HepG2 (cell line): Measurements from ENCODE around the gene CCR3. TPM values are rescaled to one million over a fixed set of nuclear protein-coding genes. Genes with fewer than 3 reads are reported as not detected.

Source experiments
- ELF1 ChIP-seq: sonication (generic); formaldehyde crosslinking; IDR thresholded peaks from 2 replicates; pipeline ENCODE4 v1.4.0; 2020; ENCODE audit warnings: missing genetic modification reagents
- ELF3 ChIP-seq: IDR thresholded peaks from 2 replicates; pipeline ENCODE4 v1.6.1; 2016; ENCODE audit warnings: missing genetic modification reagents, missing compliant biosample characterization
- GTF2F1 ChIP-seq: fragments of 150-350 bp; IDR thresholded peaks from 2 replicates; pipeline ENCODE4 v1.6.1; 2014; ENCODE audit warnings: low read length
- KLF11 ChIP-seq: IDR thresholded peaks from 2 replicates; pipeline ENCODE4 v1.6.1; 2016; ENCODE audit warnings: missing compliant biosample characterization
- MEIS1 ChIP-seq: sonication (generic); formaldehyde crosslinking; IDR thresholded peaks from 2 replicates; pipeline ENCODE4 v1.9.0; 2021; ENCODE audit warnings: mild to moderate bottlenecking, missing genetic modification reagents, moderate library complexity, borderline replicate concordance
- SCMH1 ChIP-seq: sonication (generic); formaldehyde crosslinking; IDR thresholded peaks from 2 replicates; pipeline ENCODE4 v1.9.0; 2021; ENCODE audit warnings: missing genetic modification reagents, mild to moderate bottlenecking, borderline replicate concordance
- STAG1 ChIP-seq: sonication (generic); formaldehyde crosslinking; IDR thresholded peaks from 2 replicates; pipeline ENCODE4 v1.4.0; 2020; ENCODE audit warnings: missing genetic modification reagents
- ZBTB7A ChIP-seq: sonication (generic); formaldehyde crosslinking; IDR thresholded peaks from 2 replicates; pipeline ENCODE4 v1.8.0; 2022; ENCODE audit warnings: mild to moderate bottlenecking, missing genetic modification reagents
- ZKSCAN1 ChIP-seq: fragments of 150-350 bp; IDR thresholded peaks from 2 replicates; pipeline ENCODE4 v1.6.1; 2014; ENCODE audit warnings: low read length
- ZNF224 ChIP-seq: sonication (generic); formaldehyde crosslinking; IDR thresholded peaks from 2 replicates; pipeline ENCODE4 v1.5.0; 2020; ENCODE audit warnings: mild to moderate bottlenecking, missing genetic modification reagents
- ZNF761 ChIP-seq: sonication (generic); formaldehyde crosslinking; conservative IDR thresholded peaks from 2 replicates; pipeline ENCODE4 v1.4.0; 2020; ENCODE audit warnings: mild to moderate bottlenecking, missing genetic modification reagents
- ZNF773 ChIP-seq: sonication (generic); formaldehyde crosslinking; IDR thresholded peaks from 2 replicates; pipeline ENCODE4 v1.4.0; 2020; ENCODE audit warnings: missing genetic modification reagents, borderline replicate concordance
- polyA plus RNA-seq, 8 experiments: library from polyadenylated mRNA; depleted of rRNA in 3 of 8; stranded (reverse) in 7 of 8; unstranded in 1 of 8; fragments of >200 nt; fragmentation: Illumina TruSeq in 4 of 8; extraction: Trizol in 4 of 8; gene quantifications; 2 replicates each; pipeline versions ENCODE4 v1.2.1 to v1.2.3, GENCODE V29; 2011 to 2016; ENCODE audit warnings: low read depth in 4 of 8, missing spikeins in 1 of 8, mixed read lengths in 1 of 8; ENCODE audit not compliant: insufficient read depth in 1 of 8
- total RNA-seq, 5 experiments: library from RNA; depleted of rRNA; stranded (reverse); fragments of >200 nt; fragmentation: Illumina TruSeq; extraction: Trizol; gene quantifications; 2 replicates each; pipeline ENCODE4 v1.2.3, GENCODE V29; 2016; ENCODE audit warnings: low read depth in 1 of 5
- TF ChIP-seq, protein P1 (sequence below): sonication (generic); formaldehyde crosslinking; IDR thresholded peaks from 2 replicates; pipeline ENCODE4 v1.4.0; 2020; ENCODE audit warnings: mild to moderate bottlenecking, missing genetic modification reagents
- TF ChIP-seq, protein P2 (sequence below): sonication (generic); formaldehyde crosslinking; IDR thresholded peaks from 2 replicates; pipeline ENCODE4 v1.4.0; 2020; ENCODE audit warnings: missing genetic modification reagents
- TF ChIP-seq, protein P3 (sequence below): sonication (generic); formaldehyde crosslinking; IDR thresholded peaks from 2 replicates; pipeline ENCODE4 v1.5.1; 2020; ENCODE audit warnings: mild to moderate bottlenecking, missing genetic modification reagents, borderline replicate concordance
- TF ChIP-seq, protein P4 (sequence below): sonication (generic); formaldehyde crosslinking; IDR thresholded peaks from 2 replicates; pipeline ENCODE4 v1.5.0; 2020; ENCODE audit warnings: mild to moderate bottlenecking, missing genetic modification reagents, borderline replicate concordance

Gene CCR3
- total and polyA plus RNA-seq, 2 of the 13 experiments (the other 11 are each of a cell fraction or from before 2014, with no cell fraction given) = not detected

DNA sequence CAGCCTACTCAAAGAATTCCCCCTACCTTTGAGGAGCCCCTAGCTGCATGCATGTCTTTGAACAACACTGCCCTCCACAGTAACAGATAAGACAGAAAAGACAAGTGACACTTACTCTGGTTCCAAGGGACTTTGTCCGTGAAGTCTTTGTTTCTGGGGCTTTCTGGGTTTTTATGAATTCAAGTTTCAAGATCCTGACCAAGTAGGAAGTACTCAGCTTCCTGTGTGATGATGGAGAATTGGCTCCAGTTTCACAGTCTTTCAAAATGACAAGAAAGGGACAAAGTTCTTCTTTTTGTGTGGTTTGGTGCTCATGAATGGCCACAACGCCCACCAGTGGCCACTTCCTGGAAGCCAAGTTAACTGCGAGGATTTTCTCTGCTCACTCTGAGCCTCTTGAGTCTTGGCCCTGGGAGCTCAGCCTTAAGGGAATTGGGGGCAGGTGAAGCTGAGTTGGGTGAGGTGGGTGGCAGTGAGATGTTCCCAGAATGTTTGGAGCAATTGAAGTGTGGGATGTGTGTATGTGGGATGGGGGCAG is 34.0 kb upstream of the CCR3 start, which contains the start of gene CCR1 (continued):
- TF ChIP-seq, protein P1, sequence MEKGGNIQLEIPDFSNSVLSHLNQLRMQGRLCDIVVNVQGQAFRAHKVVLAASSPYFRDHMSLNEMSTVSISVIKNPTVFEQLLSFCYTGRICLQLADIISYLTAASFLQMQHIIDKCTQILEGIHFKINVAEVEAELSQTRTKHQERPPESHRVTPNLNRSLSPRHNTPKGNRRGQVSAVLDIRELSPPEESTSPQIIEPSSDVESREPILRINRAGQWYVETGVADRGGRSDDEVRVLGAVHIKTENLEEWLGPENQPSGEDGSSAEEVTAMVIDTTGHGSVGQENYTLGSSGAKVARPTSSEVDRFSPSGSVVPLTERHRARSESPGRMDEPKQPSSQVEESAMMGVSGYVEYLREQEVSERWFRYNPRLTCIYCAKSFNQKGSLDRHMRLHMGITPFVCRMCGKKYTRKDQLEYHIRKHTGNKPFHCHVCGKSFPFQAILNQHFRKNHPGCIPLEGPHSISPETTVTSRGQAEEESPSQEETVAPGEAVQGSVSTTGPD = no peak
- TF ChIP-seq ELF1 (CRISPR knock-in tag) (peak; percentile 69), ZNF773 (CRISPR knock-in tag) (no peak), ELF3 (CRISPR knock-in tag) (0 out of 2 replicates have a peak, but pooled peaks have one; percentile 20), ZBTB7A (CRISPR knock-in tag) (no peak), SCMH1 (no peak), KLF11 (CRISPR knock-in tag) (no peak), STAG1 (CRISPR knock-in tag) (peak; percentile 50), ZKSCAN1 (no peak), ZNF224 (CRISPR knock-in tag) (no peak), ZNF761 (CRISPR knock-in tag) (no peak), MEIS1 (CRISPR knock-in tag) (no peak), GTF2F1 (no peak)
- TF ChIP-seq, protein P2, sequence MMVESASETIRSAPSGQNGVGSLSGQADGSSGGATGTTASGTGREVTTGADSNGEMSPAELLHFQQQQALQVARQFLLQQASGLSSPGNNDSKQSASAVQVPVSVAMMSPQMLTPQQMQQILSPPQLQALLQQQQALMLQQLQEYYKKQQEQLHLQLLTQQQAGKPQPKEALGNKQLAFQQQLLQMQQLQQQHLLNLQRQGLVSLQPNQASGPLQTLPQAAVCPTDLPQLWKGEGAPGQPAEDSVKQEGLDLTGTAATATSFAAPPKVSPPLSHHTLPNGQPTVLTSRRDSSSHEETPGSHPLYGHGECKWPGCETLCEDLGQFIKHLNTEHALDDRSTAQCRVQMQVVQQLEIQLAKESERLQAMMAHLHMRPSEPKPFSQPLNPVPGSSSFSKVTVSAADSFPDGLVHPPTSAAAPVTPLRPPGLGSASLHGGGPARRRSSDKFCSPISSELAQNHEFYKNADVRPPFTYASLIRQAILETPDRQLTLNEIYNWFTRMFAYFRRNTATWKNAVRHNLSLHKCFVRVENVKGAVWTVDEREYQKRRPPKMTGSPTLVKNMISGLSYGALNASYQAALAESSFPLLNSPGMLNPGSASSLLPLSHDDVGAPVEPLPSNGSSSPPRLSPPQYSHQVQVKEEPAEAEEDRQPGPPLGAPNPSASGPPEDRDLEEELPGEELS (CRISPR knock-in tag) = no peak
- TF ChIP-seq, protein P3, sequence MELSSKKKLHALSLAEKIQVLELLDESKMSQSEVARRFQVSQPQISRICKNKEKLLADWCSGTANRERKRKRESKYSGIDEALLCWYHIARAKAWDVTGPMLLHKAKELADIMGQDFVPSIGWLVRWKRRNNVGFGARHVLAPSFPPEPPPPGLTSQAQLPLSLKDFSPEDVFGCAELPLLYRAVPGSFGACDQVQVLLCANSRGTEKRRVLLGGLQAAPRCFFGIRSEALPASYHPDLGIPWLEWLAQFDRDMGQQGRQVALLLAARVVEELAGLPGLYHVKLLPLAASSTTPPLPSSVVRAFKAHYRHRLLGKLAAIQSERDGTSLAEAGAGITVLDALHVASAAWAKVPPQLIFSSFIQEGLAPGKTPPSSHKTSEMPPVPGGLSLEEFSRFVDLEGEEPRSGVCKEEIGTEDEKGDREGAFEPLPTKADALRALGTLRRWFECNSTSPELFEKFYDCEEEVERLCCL (CRISPR knock-in tag) = no peak
- TF ChIP-seq, protein P4, sequence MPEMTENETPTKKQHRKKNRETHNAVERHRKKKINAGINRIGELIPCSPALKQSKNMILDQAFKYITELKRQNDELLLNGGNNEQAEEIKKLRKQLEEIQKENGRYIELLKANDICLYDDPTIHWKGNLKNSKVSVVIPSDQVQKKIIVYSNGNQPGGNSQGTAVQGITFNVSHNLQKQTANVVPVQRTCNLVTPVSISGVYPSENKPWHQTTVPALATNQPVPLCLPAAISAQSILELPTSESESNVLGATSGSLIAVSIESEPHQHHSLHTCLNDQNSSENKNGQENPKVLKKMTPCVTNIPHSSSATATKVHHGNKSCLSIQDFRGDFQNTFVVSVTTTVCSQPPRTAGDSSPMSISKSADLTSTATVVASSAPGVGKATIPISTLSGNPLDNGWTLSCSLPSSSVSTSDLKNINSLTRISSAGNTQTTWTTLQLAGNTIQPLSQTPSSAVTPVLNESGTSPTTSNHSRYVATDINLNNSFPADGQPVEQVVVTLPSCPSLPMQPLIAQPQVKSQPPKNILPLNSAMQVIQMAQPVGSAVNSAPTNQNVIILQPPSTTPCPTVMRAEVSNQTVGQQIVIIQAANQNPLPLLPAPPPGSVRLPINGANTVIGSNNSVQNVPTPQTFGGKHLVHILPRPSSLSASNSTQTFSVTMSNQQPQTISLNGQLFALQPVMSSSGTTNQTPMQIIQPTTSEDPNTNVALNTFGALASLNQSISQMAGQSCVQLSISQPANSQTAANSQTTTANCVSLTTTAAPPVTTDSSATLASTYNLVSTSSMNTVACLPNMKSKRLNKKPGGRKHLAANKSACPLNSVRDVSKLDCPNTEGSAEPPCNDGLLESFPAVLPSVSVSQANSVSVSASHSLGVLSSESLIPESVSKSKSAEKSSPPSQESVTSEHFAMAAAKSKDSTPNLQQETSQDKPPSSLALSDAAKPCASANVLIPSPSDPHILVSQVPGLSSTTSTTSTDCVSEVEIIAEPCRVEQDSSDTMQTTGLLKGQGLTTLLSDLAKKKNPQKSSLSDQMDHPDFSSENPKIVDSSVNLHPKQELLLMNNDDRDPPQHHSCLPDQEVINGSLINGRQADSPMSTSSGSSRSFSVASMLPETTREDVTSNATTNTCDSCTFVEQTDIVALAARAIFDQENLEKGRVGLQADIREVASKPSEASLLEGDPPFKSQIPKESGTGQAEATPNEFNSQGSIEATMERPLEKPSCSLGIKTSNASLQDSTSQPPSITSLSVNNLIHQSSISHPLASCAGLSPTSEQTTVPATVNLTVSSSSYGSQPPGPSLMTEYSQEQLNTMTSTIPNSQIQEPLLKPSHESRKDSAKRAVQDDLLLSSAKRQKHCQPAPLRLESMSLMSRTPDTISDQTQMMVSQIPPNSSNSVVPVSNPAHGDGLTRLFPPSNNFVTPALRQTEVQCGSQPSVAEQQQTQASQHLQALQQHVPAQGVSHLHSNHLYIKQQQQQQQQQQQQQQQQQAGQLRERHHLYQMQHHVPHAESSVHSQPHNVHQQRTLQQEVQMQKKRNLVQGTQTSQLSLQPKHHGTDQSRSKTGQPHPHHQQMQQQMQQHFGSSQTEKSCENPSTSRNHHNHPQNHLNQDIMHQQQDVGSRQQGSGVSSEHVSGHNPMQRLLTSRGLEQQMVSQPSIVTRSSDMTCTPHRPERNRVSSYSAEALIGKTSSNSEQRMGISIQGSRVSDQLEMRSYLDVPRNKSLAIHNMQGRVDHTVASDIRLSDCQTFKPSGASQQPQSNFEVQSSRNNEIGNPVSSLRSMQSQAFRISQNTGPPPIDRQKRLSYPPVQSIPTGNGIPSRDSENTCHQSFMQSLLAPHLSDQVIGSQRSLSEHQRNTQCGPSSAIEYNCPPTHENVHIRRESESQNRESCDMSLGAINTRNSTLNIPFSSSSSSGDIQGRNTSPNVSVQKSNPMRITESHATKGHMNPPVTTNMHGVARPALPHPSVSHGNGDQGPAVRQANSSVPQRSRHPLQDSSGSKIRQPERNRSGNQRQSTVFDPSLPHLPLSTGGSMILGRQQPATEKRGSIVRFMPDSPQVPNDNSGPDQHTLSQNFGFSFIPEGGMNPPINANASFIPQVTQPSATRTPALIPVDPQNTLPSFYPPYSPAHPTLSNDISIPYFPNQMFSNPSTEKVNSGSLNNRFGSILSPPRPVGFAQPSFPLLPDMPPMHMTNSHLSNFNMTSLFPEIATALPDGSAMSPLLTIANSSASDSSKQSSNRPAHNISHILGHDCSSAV (CRISPR knock-in tag) = no peak
